Measurements from ENCODE around the gene SSTR1.

SSTR1 gene

DNA sequence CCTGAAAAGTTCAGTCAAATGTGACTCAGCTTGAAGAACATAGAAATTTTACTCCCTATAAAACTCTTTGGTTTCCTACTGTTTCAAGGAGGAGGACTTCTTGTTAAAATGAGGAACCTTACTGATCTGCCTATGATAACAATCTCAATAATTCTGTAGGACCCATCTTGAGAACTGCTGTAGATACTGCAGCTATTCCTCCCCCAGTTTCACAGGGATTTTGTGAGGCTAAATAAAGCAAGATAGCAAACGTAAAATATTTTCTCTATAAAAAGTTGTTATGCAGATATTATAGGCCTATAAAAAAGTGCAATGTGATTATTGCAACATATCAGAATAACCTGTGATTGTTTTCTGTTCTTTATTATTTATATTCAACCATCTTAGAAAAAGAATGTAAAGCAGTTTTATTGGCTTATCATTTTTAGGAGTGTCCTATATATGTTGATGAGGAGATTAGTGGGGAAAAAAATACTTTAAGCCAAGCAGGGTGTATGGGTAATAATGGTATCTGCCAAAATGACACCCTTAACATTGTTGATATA is 36.1 kb downstream of the SSTR1 start:
- no peak for DNase-seq

DNA sequence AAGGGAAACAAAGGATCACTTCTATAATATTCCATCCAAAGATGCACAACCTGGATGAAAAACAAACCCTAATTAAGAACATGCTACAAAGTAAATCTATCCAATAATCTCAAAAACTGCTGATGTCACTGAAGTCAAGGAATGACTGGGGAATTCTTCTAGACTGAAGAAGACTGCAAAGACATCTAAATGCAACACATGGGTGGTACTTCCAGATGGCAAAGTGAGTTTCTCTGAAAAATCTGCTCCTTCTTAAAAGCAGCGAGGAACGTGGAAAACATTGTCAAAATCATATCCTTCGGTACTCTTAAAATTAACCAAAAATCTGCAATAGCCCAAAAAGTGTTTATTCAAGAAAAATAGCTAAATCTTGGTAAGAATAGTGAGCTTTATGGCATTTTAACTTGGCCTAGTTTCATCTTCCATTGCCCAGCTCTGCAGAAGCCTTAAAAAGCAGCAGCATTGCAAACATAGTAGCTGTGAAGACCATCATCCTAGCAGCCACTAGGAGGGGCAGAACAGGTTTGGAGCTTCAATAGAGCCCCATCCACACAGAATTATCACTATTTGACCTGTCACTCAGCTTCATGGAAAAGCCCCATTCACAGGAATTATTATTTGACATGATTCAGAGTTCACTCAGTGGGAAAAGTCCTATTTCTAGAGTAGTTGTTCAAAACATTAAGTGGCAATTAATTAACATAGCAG is 40.8 kb downstream of the SSTR1 start:
- DNase-seq, result no peak

DNA sequence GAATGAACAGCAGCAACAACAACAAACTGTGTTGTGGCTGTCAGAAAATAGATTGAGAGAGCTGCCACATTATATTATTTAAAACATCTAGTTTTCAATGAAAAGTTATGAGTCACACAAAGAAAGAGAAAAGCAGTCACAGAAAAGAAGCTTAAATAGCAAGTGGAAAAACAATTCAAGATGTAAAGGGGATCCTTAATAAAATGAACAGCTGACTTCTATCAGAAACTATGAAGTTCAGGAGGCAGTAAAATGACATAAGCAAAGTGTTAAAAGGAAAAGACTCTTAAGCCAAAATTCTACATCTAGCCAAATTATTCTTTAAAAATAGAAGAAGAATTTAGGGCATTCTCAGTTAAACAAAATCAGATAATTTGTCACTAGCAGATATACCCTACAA is 42.6 kb downstream of the SSTR1 start:
- no peak for DNase-seq

DNA sequence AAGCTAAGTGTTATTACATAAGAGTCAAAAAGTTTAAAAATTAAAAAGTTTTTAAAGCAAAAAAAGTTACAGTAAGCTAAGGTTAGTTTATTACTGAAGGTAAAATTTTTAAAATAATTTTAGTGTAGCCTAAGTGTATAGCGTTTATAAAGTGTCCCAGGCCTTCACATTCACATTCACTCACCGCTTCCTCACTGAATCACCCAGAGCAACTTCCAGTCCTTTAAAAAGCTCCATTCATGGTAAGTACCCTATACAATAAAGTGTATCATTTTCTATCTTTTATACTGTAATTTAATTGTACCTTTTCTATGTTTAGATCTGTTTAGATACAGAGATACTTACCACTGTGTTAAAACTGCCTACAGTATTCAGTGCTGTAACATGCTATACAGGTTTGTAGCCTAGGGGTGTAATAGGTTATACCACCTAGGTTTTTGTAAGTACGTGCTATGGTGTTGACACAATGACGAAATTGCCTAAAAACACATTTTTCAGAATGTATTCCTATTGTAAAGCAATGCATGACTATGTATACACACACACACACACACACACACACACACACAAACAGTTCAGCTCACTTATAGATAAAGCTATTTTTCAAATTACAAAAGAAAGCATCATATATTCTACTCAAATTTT is 44.5 kb downstream of the SSTR1 start:
- no peak for DNase-seq

DNA sequence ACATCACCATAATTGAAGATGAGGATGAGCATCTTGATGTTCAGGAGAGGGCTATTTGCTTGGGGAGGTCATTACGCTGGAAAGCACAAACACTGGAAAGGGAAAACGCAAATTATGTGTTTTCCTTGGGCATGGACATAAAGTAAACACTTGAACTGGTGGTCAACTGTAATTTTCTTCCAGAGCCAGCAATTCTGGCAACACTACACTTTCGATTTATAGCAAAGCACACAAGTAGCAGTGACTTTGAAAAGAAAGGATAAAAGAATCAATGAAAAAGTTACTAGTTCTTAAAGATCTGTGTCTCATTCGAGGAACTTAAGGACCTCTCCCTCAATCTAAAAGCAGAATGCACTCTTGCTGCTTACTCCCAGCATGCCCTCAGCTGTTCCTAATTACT is 46.0 kb downstream of the SSTR1 start:
- no peak for DNase-seq

DNA sequence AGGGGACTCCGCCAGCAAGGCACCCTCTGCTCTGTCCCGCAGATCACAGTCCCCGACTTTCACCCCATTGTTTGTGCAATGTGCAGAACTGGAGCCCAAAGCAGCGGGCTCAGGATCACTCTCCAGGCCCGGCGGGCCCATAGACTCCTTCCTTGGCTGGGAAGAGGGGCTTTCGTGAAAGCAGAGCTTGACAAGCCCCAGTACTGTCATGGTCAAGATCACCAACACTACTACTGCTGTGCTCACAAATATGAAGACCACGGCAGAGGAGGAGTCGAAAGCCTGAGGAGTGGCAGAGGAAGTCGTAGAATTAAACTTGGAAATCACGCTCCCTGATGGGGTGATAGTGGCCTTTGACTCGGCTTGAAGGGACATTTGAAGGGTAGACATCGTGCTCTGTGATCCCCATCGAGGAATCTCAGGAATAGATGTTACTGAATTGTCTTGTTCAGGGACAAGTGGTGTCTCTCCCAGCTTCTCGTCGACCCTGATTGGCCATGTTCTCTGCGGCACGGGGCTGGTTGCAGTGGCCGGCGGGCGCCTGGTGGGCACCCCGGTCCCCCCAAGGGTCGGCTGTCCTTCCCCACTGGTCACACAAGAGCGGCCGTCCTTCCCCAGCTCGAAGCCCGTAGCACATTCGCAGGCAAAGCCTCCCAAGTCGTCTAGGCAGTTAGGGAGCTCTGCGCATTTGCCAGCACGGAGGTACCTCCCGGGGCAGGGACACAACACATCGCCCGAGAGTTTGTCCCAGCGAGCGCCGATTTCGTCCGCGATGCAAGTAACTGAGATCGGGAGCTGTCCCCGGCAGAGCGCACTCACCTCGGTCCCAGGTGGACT is 47.1 kb downstream of the SSTR1 start:
- no peak for DNase-seq

DNA sequence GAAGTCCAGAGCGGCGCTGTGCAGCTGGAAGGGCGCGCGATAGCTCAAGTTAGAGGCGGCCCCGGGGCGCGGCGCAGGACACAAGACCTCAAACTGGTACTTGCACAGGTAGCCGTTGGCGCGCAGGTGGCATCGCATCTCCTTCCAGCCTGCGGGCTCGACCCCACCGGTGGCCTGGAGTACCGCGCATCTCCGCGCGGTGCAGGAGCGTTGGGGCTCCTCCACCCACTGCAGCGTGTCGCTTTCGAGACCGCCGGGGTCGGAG is 47.6 kb downstream of the SSTR1 start:
- no peak for DNase-seq

DNA sequence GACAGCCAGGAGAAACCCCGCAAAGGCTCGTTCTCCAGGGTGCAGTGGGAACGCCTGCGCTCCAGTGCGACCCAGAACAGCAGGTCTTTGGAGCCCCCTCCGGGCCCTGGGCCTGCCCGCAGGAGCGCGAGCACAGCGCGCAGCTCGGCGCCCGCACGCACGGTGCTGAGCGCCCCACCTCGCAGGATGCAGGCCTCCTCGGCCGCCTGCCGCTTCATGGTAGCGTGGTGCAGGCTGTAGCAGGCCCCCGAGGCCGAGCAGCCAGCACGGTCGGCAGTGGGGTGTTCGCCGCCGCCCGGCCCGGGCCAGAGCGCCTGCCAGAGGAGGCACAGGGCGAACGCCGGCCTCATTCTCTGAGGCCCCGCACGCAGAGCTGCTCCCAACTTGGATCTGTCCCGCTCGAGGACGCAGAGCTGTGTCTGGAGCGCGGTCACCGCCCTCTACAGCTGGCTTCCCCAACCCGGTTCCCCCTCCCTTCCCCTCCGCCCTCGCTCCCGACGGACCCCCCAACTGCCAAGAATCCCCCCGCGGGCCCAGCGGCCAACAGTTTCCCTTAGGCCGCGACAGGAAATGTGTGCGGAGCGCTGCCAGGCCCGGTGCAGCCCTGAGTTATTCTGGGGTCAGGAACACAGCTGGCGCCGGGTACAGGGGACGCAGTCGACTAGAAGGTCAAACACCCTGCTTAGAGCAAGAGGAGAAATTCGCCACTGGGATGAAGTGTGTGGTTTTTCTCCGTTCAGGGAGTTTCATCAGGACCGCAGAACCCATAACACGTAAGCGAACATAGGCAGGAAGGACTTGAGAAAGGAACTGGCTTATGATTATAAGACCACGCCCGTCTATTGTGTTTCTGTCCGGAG is 48.2 kb downstream of the SSTR1 start, which contains the start of gene CLEC14A:
TSS of gene CLEC14A (minus strand) at position 421 of the 860 bp plus-strand sequence. CDS start at position 350, 71 bp downstream.
- no peak for DNase-seq

DNA sequence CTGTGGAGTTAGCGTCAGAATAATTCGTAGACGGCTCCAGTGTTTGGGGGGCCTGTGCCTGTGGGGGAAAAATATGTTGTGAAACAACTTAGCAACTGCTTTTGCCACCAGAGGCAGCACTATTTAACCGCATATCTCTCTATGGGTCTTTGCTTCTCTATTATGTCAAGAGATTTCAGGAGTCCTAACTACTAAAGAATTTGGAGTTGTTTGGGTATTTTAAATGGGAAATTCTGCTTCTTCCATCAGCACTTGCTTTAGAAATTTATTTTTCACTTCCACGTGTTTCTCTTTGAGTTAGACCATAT is 48.8 kb downstream of the SSTR1 start:
- DNase-seq, result no peak

DNA sequence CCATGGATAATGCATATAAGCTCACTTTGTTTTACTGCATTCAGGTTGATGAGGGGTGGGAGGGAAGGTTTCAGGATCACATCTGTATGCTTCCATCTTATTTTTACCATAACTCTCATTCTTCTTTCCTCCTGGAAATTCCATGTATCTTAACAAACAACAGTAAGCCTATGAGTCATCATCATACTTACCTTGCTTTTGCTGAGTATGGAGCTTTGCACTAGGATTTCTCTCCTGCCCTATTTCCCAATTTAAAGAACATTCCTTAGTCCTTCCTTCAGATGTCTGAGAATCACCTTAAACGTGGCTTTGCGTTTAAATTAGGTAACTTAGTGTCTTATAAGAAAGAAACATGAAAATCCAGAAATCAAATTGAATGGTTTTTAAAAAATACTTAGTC is 49.8 kb downstream of the SSTR1 start:
- no peak for DNase-seq

DNA sequence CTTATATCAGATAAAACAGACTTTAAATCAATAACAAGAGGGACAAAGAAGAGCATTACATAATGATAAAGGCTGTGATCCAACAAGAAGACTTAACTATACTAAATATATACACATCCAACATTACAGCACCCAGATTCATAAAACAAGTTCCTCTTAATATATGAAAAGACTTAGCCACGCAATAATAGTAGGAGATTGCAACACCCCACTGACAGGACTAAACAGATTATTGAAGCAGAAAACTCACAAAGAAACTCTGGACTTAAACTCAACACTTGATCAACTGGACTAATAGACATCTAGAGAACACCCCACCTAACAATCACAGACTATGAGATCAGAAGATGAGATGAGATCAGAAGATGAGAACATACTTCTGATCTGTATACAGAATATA is 53.9 kb downstream of the SSTR1 start:
- DNase-seq, result no peak

All from NCI-H1105 treated with DMSO at 0.1 percent for 48 hours (cell line).